Measurements from ENCODE around the gene SLC6A6.

The SLC6A6 gene

DNA sequence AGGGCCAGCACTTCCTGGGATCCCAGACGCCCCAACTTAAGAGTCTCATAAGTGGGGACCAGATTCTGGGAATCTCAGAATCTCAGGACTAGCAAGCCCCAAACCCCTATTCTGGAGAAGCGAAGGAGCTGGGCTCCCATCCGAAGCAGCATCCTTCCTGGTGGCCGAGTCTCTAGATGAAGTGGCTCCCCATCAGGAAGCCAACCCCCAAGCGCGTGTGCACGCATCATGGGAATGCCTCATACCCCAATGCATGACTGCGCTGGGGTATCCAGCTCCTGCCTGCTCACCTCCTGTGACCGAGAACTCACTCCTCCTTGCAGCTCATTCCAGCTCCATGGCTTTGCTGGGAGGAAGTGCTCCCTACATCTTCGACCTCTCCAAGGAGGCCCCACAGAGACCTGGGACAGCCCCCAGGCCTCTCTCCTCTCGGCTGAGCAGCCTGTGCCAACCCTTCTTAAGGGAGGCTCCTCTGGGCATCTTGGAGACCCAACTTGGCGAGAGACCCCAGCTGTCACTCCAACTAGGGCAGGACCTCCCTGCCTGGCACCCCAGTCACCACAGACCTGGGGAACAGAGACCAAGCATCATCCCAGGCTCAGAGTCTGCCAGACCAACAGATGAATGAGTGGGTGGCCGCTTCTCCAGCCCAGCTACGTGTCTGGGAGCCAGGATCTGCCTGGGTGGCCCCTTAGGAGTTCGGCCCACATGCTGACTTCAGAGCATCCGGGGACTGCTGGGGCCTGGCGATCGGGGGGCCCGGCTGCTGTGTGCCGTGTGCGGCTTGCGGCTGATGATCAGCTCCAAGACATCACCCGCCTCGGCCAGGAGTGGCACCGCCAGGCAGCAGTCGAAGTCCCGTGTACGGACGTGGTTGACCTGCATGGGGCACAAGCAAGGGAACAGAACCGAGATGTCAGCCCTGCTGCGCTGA lies 90.8 kb downstream of the SLC6A6 start:
- no peak overlapping the region for H3K4me3 ChIP-seq (replicated peaks; ENCODE audit: low read depth, low read length)
- TF ChIP-seq, protein P1, sequence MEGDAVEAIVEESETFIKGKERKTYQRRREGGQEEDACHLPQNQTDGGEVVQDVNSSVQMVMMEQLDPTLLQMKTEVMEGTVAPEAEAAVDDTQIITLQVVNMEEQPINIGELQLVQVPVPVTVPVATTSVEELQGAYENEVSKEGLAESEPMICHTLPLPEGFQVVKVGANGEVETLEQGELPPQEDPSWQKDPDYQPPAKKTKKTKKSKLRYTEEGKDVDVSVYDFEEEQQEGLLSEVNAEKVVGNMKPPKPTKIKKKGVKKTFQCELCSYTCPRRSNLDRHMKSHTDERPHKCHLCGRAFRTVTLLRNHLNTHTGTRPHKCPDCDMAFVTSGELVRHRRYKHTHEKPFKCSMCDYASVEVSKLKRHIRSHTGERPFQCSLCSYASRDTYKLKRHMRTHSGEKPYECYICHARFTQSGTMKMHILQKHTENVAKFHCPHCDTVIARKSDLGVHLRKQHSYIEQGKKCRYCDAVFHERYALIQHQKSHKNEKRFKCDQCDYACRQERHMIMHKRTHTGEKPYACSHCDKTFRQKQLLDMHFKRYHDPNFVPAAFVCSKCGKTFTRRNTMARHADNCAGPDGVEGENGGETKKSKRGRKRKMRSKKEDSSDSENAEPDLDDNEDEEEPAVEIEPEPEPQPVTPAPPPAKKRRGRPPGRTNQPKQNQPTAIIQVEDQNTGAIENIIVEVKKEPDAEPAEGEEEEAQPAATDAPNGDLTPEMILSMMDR (IDR thresholded peaks at IDR 0.05; ENCODE audit: low read depth, low read length, missing control alignments) = no peak
- no peak for DNase-seq (ENCODE audit: extremely low read depth, low read depth)

GRCh38 chr3:14494279-14494972 lies 92.0 kb downstream of the SLC6A6 start:
- H3K4me3 ChIP-seq (replicated peaks; ENCODE audit: low read depth, low read length) = no peak overlapping the region
- TF ChIP-seq, protein P1 (IDR thresholded peaks at IDR 0.05; ENCODE audit: low read depth, low read length, missing control alignments) = no peak
- DNase-seq (ENCODE audit: extremely low read depth, low read depth) = no peak

DNA sequence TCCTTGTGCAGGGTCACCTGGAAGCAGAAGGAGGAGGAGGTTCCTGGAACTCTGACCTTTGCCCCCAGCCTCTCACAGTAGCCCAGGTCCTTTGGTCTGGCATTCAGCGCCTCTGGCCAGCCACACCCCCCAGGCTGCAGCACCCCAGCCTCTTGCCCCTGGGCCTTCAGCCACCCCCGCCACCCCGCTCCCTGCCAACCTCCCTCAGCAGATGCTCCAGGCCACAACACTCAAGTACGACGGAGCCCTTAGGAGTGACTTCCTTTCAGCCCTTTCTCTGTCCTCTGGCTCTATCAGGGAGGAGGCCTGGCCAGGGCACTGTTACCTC lies 92.5 kb downstream of the SLC6A6 start:
- no peak overlapping the region for H3K4me3 ChIP-seq (replicated peaks; ENCODE audit: low read depth, low read length)
- TF ChIP-seq, protein P1 (IDR thresholded peaks at IDR 0.05; ENCODE audit: low read depth, low read length, missing control alignments) = no peak
- no peak for DNase-seq (ENCODE audit: extremely low read depth, low read depth)

DNA sequence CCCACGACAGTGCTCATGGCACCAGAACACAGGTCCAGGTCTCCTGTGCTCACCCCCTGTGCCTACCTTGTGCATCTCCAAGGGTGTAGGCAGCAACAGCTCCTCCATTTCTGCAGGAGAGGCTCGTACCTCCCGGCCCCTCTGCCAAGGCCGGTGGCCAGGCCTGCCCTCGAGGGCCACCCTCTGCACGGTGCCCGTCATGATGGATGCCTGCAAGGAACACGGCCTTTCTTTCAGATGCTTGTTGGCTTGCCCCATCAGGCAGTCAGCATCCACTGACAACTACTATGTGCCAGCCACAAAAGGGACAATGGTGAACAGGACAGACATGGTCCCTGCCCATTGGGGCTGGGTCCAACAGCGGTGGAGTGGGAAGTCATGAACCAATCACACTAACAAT lies 93.9 kb downstream of the SLC6A6 start:
- TF ChIP-seq, protein P1 (IDR thresholded peaks at IDR 0.05; ENCODE audit: low read depth, low read length, missing control alignments) = no peak
- H3K4me3 ChIP-seq (replicated peaks; ENCODE audit: low read depth, low read length) = no peak overlapping the region
- DNase-seq (ENCODE audit: extremely low read depth, low read depth) = no peak

DNA sequence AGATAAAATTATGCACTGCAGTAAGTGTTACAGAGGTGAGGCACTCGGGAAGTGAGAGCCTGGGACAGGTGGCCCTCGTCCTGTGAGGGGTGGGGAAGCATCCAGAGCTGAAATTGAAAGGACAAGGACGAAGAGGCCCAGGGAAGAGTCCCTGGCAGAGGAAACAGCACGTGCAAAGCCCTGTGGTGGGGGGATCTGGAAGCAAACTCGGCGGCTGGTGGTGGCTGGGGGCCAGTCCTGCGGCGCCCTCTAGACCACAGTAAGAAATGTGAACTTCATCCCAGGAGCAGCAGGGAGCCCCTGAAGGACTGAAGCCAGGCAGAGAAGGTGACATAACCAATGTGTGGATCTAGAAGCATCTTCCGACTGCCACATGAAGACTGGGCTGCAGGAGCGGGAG lies 94.9 kb downstream of the SLC6A6 start:
- no peak overlapping the region for H3K4me3 ChIP-seq (replicated peaks; ENCODE audit: low read depth, low read length)
- DNase-seq (ENCODE audit: extremely low read depth, low read depth) = no peak
- TF ChIP-seq, protein P1 (IDR thresholded peaks at IDR 0.05; ENCODE audit: low read depth, low read length, missing control alignments) = peak; percentile 14

DNA sequence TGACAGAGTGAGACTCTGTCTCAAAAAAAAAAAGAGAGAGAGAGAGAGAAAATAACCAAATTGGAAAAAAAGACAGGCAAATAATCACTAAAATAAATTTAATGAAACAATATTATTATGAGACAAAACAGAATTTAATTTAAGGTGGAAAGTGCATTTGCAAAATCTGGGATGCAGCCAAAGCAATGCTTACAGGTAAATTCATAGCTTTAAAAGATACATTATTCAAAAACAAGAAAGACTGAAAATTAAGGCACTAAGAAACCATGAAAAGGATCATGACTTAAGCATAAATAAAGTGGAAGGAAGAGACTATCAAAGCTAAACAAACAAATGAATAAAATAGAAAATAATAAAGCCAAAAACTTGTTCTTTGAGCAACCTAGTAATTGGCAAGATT lies 100.1 kb downstream of the SLC6A6 start:
- TF ChIP-seq, protein P1 (IDR thresholded peaks at IDR 0.05; ENCODE audit: low read depth, low read length, missing control alignments) = no peak
- DNase-seq (ENCODE audit: extremely low read depth, low read depth) = no peak
- H3K4me3 ChIP-seq (replicated peaks; ENCODE audit: low read depth, low read length) = no peak overlapping the region
